GM20431 (cell line): ENCODE data around the gene PLIN4.

ENCODE experiments used
- in situ Hi-C: fragments of 300-500 bp; cut with MseI, MboI; formaldehyde crosslinking; loops from one replicate; pipeline ENCODE4 v1.15.0; 2020; ENCODE audit warnings: low sequenced_read_pairs; ENCODE audit not compliant: unreplicated experiment

The PLIN4 gene

DNA sequence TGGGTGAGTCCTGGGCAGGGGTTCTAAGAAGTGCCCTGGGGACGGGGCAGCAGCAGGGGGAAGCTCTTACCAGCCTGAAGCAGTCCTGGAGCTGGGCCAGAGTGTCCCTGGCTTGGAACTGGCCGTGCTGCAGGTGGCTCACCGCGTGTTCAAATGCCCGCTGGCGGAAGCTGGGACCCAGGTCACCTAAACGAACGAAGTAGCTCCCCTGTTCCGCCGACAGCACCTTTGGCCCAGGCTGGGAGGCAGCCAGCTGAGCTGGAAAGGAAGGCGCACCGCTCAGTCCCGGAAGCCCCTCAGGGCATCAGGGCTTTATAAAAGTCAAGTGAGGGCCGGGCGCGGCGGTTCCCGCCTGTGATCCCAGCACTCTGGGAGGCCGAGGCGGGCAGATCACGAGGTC is 9.6 kb downstream of the PLIN4 start:
- in situ Hi-C loops: no loop called here

DNA sequence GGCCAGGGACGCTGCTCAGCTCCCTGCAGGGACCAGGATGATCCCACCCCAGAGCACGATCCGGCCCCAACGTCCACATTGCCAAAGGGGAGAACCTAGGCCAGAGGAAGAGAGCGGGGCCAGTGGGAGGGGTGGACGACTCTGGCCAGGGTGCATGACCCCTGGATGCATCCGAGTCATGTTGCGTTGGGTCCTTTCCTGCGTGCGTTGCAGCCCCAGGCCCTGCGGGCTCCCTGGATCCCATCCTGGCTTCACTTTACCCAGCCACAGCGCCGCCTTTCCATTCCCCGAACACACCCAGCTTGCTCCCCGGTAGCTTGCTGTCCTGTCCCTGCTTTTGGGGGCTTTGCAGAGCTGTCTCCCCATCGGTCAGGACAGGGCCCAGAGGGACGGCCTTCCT is 10.5 kb downstream of the PLIN4 start:
- in situ Hi-C loops: no loop called here

DNA sequence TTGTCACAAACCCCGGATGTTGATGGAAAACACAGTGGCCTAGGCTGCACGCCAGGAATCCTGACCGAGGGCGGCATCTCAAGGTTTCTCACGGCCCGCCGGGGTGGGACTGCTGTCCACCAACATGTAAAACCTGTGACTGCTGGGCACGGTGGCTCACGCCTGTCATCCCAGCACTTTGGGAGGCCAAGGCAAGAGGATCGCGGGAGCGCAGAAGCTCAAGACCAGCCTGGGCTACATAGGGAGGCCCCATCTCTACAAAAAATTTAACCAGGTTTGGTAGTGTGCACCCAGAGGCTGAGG is 11.2 kb downstream of the PLIN4 start:
- in situ Hi-C loops: no loop called here

DNA sequence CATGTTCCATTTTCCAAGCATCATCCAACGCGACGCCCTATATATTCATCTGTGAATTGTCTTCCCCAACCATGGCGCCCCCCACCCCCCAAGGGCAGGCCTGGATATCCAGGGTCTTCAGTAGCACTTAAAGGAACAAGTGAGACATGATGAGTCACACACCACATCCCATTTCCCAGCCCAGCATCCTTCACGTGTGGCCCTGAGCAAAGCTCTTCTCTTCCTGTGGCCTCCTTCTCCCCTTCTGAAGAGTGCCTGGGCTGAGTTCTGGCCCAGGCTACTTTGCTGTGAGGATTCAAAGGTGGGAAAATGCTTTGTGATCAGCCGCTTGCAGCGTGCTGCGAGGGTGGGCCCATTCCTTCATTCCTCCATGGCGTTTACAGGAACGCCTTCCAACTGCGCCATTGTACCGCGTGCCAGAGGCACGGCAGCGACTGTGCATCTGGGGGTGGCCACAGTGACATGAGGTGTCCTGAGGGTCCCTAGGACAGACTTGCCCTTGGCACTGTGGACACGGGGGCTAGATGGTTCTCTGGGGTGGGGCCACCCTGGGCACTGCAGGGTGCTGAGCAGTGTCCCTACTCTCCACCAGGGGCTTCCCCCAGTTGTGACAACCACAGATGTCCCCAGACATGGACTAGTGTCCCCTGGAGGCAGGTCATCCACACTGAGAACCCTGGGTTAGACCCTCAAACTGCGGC is 11.7 kb downstream of the PLIN4 start:
- in situ Hi-C loops: no loop called here

DNA sequence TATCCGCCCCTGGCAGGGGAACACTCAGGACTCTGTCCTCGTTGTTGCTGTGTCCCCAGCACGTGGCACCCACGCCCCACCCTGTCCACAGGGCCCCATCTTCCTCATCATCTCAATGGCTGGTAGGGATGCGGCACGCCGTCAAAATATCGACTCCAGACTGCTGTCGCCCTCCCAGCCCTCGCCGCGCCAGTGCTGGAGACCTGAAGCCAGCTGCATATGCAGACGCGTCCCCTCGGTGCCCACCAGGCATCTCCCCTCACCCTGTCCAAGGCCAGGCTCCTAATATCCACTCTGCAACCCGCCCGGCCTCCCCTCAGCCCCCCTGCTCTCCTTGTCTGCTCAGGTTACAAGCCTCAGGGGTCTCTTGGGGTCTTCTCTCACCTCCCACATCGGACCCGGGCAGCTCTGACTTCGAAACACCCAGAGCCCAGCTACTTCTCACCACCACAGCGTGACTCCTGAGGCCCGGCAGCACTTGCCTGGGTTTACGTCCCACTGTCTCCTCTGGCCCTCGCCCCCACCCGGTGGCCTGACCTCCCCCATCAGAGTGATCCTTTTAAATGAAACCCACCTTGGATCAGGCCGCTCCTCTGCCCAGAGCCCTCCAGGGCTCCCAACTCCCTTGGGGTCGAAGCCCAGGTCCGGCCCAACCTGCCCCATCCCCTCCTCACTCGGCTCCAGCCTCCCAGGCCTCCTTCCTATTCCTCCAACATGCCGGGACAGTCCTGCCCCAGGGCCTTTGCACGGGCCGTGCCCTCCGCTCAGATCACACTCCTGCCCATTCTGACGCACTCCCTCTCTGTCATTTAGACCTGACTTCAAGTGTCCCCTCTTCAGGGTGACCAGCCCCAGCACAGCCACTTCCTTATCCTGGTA is 12.5 kb downstream of the PLIN4 start:
- in situ Hi-C loops: no loop called here

DNA sequence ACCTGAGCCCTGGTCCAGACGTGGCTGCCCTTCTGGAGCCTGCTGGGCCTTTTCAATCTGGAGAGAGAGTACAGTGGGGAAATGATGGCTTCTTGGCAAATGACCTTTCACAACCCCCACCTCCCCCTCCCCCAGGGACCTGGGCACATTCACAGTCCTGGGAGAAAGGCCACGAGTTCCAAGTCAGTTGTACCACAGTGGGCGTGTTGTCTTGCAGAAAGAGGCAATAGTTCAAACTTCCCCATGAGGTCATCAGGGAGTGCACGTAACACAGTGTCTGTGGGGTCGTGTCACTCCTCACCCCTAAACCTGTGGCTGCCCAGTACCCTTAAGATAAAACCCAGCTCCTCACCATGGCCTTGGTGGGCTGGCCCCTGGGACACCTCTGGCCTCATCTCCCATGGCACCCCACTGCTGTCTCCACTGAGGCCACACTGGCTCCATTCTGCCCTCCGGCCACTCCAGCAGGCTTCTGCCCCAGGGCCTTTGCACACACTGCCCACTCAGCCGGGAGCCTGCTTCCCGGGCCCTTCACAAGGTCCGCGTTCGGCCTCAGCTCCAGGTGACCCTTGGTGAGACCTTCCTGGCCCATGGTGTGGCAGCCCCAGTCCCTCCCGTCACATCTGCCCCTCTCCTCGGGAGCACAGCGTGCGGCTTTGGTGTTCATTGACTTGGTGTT is 13.3 kb downstream of the PLIN4 start:
- in situ Hi-C loops: no loop called here

DNA sequence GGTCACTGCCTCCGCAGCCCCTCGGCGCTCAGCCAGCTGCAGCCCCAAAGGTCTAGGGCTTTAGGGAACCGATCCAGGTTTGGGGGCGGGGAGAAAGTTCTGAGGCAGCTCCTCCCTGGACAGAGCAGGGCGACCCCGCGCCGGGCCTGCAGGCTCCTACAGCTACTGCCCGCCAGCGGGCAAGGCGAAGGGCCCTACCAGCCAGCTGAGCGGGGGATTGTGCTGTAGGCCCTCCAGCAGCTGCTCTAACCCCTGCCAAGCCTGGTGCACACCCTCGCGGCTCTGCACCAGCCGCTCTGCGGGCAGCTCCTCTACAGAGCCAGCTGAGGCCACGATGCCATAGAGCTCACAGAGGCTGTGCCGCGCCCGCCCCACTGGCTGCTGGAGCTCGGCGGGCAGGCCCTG is 14.0 kb downstream of the PLIN4 start:
- in situ Hi-C loops: no loop called here

DNA sequence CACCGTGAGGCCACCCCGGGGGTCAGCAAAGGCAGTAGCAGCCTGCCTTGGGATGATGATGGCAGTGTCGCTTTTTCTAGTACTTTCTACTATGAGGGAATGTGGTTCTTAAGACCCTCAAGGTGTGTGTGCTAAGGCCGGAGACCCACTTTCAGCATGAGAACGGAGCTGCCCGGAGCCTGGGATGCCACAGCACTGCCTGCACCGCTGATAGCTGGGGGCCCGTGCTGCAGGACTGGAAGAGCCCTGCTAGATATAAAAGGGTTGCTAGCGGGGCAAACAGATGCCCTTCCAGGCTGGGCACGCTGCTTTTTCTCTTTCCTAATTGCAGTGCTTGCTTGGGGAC is 14.5 kb downstream of the PLIN4 start:
- in situ Hi-C loops: no loop called here

DNA sequence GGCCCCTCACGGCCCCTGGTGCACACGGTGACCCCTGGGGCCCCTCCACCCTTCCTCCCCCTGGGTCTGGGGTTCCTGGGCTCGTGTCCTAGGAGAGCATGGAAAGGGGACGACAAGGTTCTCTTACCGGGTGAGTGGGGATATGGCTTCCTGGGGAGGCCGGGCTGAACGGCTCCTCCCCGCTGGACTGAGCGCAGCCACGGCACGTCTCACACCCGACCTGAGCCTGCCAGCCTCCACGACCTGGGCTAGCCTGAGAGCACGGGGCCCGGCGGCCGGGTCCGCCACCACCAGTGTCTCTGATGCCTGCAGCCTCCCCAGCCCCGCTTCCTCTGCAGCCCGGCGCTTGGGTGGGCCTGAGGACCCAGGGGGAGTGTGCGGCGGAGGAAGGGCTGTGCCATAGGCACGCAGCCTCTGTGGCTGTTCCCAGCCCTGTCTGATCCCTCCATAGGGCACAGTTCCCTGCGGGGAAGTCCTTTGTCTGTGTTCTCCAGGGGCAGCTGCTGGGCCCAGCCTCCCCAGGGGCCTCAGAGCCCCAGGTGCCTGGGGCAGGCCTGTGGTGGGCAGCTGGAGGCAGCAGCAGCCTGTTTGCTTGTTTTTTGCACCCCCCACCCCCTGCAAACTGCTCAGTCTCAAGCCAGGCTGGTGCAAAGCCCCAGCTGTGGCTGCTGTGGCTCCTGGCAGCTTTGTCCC is 15.0 kb downstream of the PLIN4 start:
- in situ Hi-C loops: no loop called here

DNA sequence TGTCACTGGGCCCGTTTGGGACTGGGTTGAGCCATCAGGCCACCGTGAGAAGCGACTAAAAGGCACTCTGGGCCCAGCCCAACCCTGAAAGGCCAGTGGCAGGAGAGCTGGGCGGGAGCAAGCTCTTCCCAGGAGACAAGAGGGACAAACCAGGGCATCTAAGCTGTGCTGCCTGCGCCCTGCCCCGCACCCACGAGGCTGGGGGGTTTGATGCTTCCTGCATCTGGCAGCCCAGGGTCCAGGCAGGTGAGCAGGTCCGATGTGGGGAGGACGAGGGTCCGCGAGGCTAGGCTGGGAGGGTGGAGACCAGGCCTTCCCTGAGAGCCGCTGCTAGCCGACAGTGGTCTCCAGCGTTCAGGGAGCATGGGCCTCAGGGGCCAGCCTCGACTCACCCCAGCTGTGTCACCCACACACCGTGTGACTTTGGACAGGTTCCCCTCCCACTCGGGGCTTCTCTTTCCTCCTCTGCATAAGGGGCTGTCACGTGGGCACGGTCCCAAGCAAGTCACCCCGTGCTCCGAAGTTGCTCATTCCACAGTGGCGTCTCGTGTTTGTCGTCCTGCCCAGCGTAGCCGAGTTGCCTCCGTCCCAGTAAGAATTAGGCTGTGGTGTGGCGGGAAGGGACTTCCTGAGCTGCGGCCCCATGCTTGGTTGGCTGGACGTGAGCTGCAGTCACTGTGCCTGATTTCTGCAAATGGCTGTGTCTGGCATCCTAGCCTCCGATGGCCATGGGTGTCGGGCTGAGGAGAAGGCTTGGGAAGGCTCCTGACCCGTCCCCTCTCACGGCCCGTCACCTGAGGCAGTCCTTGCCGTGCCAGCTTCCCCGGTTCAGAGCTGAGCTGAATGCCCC is 15.8 kb downstream of the PLIN4 start:
- in situ Hi-C loops: no loop called here

DNA sequence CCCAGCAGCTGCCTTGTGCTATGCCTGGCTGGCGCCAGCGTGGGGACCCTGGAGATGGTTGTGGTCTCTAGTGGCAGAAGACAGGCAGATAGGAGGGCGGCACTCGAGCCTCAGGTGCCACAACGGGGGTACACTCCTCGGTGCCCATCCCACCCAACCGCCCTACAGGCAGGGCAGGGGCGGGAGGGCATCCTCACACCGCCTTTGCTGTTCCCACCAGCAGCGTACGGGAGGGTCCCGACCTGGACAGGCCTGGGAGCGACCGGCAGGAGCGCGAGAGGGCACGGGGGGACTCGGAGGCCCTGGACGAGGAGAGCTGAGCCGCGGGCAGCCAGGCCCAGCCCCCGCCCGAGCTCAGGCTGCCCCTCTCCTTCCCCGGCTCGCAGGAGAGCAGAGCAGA is 16.6 kb downstream of the PLIN4 start:
- in situ Hi-C loops: no loop called here

DNA sequence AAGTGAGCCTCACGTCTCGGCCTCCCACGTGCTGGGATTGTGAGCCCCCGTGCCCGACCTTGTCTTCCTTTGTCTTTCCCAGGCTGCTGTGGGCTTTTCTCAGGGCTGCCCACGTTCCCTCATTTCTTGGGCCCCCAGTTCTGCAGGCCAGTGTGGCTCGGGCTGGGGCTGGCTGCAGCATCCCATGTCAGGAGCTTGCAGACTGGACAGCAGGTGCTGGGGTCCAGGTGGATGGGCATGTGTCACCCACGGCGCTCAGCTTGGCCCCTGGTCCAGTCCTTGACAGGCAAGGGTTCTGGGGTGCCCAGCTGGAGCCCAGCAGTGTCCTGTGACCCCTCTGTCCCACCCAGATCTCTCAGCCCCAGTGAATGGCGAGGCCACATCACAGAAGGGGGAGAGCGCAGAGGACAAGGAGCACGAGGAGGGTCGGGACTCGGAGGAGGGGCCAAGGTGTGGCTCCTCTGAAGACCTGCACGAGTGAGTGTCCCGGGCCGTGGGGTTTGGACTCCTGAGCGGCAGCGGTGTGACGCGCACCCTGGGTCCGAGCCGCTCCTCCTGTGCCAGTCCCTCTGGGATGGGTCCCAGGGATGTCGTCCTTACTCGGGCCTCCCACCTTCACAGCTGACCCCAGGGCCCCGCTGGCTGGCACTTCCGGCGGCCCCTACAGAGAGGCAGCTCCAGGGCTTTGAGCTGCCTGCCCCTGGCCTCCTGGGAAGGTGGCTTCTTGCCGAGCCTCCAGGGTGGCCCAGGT is 17.3 kb downstream of the PLIN4 start:
- in situ Hi-C loops: no loop called here

DNA sequence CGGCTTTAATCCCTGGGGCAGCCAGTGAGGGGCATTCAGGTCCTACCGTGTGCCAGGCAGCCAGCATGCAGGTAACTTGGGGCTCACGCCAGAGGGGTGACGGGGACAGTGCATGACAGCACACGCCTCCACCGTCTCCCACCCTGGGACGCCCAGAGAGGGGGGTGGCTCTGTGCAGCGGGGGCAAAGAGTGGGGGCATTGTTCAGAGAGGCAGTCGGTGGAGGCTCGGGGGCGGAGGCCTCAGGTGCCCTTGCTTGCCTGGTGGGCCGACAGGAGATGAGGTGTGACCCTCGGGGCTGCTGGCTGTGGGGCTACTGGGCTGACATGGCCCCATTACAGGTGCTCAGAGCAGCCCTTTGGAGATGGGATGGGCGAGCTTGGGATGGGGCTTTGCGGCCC is 18.4 kb downstream of the PLIN4 start:
- in situ Hi-C loops: no loop called here

DNA sequence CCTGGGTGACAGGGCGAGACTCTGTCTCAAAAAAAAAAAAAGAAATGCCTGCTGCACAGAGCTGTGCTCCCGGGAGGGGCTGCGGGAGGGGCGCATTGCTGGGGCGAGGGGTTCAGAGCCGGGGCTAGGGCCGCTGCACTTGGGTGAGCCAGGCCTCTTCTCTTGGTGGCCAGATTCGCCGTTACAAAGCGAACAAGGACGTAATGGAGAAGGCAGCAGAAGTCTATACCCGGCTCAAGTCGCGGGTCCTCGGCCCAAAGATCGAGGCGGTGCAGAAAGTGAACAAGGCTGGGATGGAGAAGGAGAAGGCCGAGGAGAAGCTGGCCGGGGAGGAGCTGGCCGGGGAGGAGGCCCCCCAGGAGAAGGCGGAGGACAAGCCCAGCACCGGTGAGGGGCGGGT is 19.0 kb downstream of the PLIN4 start:
- in situ Hi-C loops: no loop called here

DNA sequence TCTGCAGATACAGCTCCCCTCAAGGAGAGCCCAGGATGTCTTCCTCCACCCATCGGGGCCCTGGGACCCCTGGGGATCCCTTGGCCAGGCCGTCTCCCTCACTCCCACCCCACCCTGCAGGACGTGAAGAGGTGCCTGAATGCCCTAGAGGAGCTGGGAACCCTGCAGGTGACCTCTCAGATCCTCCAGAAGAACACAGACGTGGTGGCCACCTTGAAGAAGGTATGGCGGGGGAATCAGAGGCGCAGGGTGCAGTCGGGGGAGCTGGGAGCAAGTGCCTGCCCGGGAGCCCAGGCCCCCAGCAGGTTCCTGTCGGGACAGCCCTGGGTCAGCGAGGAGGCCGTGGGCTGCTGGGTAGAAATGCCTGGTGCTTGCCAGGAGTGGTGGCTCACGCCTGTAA is 19.6 kb downstream of the PLIN4 start:
- in situ Hi-C loops: no loop called here

DNA sequence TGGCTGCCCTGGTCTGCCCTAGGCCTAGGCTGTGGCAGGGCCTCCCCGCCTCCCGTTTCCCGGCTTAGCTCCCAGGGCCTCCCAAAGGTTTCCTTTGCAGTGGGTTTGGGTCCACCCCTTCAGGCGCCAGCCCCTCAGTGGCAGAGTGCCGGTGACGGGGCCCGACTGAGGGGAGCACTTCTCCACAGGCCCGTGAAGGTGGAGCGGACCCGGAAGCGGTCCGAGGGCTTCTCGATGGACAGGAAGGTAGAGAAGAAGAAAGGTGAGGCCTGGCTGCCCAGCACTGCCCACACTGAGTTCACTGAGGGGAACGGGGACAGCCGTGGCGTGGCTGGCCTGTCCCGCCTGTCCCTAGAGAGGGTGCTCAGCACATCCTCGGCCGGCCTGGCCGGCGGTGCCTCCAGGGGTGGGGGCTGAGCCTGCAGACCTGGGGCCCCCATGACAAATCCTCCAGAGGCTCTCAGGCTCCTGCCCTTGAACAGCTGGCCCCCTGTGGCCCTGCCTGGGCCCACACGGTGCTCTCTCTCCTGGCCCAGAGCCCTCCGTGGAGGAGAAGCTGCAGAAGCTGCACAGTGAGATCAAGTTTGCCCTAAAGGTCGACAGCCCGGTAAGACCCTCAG is 20.4 kb downstream of the PLIN4 start:
- in situ Hi-C loops: no loop called here

DNA sequence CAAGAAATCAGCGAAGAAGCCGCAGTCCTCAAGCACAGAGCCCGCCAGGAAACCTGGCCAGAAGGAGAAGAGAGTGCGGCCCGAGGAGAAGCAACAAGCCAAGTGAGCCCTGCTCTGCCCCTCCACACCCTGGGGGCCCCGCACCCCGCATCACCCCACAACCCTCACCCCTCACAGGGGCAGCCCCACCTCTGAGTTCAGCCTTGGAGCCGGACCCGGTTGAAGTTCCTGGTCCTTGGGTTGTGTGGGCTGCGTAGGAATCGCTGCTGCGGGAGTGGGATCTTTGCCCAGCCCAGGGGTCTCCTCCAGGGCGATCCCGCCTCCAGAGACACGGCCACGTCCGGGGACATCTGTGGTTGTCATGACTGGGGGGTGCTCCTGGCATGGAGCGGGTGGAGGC is 22.0 kb downstream of the PLIN4 start:
- in situ Hi-C loops: no loop called here

DNA sequence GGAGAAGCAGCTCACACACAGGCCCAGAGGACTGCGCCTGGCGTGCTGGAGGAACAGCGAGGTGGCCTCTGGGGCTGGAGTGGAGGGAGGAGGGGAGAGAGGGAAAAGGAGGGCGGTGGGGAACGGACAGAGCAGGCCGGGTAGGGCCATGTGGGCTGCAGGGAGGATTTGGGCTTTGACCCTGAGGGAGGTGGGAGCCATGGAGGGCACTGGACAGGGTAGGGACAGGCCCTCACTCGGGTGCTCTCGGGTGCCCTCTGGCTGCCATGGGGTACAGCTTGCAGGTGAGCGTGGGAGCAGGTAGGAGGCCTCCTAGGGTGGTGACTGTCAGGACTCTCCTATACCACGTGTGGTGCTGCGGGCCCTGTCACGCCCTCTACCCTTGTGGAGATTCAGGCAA is 22.8 kb downstream of the PLIN4 start:
- in situ Hi-C loops: no loop called here

DNA sequence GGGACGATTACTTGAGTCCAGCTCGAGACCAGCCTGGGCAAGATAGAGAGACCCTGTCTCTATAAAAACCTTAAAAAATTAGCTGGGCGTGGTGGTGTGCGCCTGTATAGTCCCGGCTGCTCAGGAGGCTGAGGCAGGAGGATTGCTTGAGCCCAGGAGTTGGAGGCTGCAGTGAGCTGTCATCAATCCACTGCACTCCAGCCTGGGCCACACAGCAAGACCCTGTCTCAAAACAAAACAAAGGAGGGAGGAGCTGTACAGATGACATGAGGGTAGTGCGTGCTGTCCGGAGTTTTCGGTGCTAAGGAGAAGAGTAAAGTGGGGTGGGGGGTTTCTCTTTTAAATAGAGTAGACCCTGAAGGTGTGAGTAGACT is 23.6 kb downstream of the PLIN4 start:
- in situ Hi-C loops: no loop called here
